ENCODE data around the gene SLC13A2. TPM values are rescaled to one million over a fixed set of nuclear protein-coding genes. Genes with fewer than 3 reads are reported as not detected.

The SLC13A2 gene
- total RNA-seq, 4 donors from 2014 or later, result 49.7 to 95.0 (median 50.3) TPM; not detected in 1

DNA sequence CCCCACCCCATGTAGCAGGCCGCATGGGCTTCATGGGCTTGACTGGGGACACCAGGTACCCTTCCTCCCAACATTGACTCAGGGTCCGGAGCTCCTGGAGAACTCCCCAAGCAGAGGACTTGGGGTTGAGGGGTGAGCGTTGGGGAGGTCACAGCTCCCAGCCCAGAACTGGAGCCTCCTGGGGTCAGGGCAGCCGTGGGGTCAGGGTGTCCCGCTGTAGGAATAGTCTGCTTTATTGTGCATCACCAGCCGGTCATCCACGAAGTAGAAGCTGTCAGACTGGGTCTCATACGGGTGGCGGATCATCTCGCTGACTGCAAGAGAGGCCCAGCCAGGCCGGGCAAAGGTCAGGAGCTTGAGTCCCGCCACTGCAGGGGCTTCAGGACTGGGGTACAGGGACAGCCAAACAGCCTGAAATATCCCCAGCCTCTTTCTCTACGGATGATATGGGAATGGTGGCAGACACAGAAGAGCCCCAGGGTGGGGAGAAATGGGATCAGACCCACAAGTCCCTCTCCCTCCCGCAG is 73.7 kb downstream of the SLC13A2 start:
- H3K4me3 ChIP-seq, result no peak overlapping the region
- H3K9me3 ChIP-seq, result no peaks in the 10 kb centered on the region
- no peak for DNase-seq
- intact Hi-C loops (cut with DNase I; ENCODE audit: low total_unique reads), result loop anchor here (10.0 kb wide), 1 partner anchor 58 kb away; no protein-coding TSS in a partner anchor
- peak overlapping the region in 1 of 4 donors; percentile 27 for H3K27ac ChIP-seq
- H3K27me3 ChIP-seq, result no peaks in the 10 kb centered on the region
- H3K36me3 ChIP-seq, result peaks cover 0 to 6% (median 0%) of the 10 kb centered on the region in 4 donors
- TF ChIP-seq POLR2AphosphoS5 (IDR thresholded peaks at IDR 0.05), result no peak
- TF ChIP-seq, protein P1, sequence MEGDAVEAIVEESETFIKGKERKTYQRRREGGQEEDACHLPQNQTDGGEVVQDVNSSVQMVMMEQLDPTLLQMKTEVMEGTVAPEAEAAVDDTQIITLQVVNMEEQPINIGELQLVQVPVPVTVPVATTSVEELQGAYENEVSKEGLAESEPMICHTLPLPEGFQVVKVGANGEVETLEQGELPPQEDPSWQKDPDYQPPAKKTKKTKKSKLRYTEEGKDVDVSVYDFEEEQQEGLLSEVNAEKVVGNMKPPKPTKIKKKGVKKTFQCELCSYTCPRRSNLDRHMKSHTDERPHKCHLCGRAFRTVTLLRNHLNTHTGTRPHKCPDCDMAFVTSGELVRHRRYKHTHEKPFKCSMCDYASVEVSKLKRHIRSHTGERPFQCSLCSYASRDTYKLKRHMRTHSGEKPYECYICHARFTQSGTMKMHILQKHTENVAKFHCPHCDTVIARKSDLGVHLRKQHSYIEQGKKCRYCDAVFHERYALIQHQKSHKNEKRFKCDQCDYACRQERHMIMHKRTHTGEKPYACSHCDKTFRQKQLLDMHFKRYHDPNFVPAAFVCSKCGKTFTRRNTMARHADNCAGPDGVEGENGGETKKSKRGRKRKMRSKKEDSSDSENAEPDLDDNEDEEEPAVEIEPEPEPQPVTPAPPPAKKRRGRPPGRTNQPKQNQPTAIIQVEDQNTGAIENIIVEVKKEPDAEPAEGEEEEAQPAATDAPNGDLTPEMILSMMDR (IDR thresholded peaks at IDR 0.05), result no peak
- in situ Hi-C loops (cut with MboI; ENCODE audit: low pct_ligation_motif_present in 1 of 4, low pct_unique_long_range_greater_than_20kb in 1 of 4, low sequenced_read_pairs in 3 of 4), result no loop called here
- peaks cover 4 to 33% (median 8%) of the 10 kb centered on the region in 4 donors for H3K4me1 ChIP-seq
- whole genome bisulfite sequencing, 2 donors (ENCODE audit: low coverage in 1 of 2), result 88% methylated on average over 14 of the region's 14 CpGs; no CpG with 5 or more reads in 1 of the 2 donors

Other genes starting within 250 kb of the SLC13A2 start
- gene TMEM97, start 154.4 kb upstream of the SLC13A2 start, total RNA-seq, result 10 to 100 TPM in 1 of 4 donors, 1 to 10 TPM in 2, not detected in 1; 4.5 to 57.7 (median 8.9) TPM
- 10 to 100 TPM in 3 of 4 donors, 1 to 10 TPM in 1; 7.2 to 46.0 (median 32.4) TPM for gene IFT20, start 138.2 kb upstream of the SLC13A2 start, total RNA-seq
- 100 to 1,000 TPM in 1 of 4 donors, 10 to 100 TPM in 3; 25.6 to 137 (median 49.4) TPM for gene TNFAIP1, start 137.9 kb upstream of the SLC13A2 start, total RNA-seq
- 10 to 100 TPM; 54.9 to 95.3 (median 66.5) TPM for gene POLDIP2, start 116.1 kb upstream of the SLC13A2 start, total RNA-seq
- gene SEBOX, start 108.4 kb upstream of the SLC13A2 start, total RNA-seq, result not detected
- gene VTN, start 103.3 kb upstream of the SLC13A2 start, total RNA-seq, result not detected
- gene SARM1, start 102.0 kb upstream of the SLC13A2 start, total RNA-seq, result 10 to 100 TPM in 2 of 4 donors, 1 to 10 TPM in 2; 6.0 to 22.1 (median 9.5) TPM
- gene SLC46A1, start 67.4 kb upstream of the SLC13A2 start, total RNA-seq, result 10 to 100 TPM in 2 of 4 donors, 1 to 10 TPM in 2; 7.5 to 15.9 (median 11.0) TPM
- under 1 TPM in 2 of 4 donors, not detected in 2; 0.14 to 0.32 TPM for gene FOXN1, start 32.7 kb downstream of the SLC13A2 start, total RNA-seq
- gene UNC119, start 79.0 kb downstream of the SLC13A2 start, total RNA-seq, result 10 to 100 TPM; 16.4 to 52.4 (median 32.8) TPM
- gene PIGS, start 97.9 kb downstream of the SLC13A2 start, total RNA-seq, result 100 to 1,000 TPM in 2 of 4 donors, 10 to 100 TPM in 2; 18.1 to 182 (median 87.6) TPM
- gene ALDOC, start 103.3 kb downstream of the SLC13A2 start, total RNA-seq, result 10 to 100 TPM in 2 of 4 donors, 1 to 10 TPM in 2; 3.0 to 46.1 (median 18.7) TPM
- 10 to 100 TPM in 3 of 4 donors, 1 to 10 TPM in 1; 8.9 to 21.5 (median 13.6) TPM for gene SPAG5, start 125.4 kb downstream of the SLC13A2 start, total RNA-seq
- 10 to 100 TPM in 3 of 4 donors, 1 to 10 TPM in 1; 8.3 to 70.8 (median 22.1) TPM for gene RSKR, start 140.5 kb downstream of the SLC13A2 start, total RNA-seq
- 100 to 1,000 TPM; 117 to 120 (median 118) TPM for gene BLTP2, start 171.5 kb downstream of the SLC13A2 start, total RNA-seq
- 10 to 100 TPM; 32.2 to 69.9 (median 49.1) TPM for gene SDF2, start 188.3 kb downstream of the SLC13A2 start, total RNA-seq
- 100 to 1,000 TPM in 1 of 4 donors, 10 to 100 TPM in 3; 50.8 to 167 (median 61.6) TPM for gene SUPT6H, start 188.6 kb downstream of the SLC13A2 start, total RNA-seq
- 1 to 10 TPM in 2 of 4 donors, under 1 TPM in 1, not detected in 1; 0.96 to 2.9 (median 1.4) TPM for gene PROCA1, start 238.2 kb downstream of the SLC13A2 start, total RNA-seq
- 10 to 100 TPM; 41.1 to 60.5 (median 50.0) TPM for gene RAB34, start 244.2 kb downstream of the SLC13A2 start, total RNA-seq
- 100 to 1,000 TPM; 238 to 385 (median 342) TPM for gene RPL23A, start 246.3 kb downstream of the SLC13A2 start, total RNA-seq